Stomach (tissue), 9 donors: Measurements from ENCODE around the gene CIZ1. TPM values are rescaled to one million over a fixed set of nuclear protein-coding genes. Genes with fewer than 3 reads are reported as not detected.

Source experiments
- DNase-seq, 2 donors: peaks; one replicate each; pipeline versions ENCODE4 v3.0.0 to v3.0.0-alpha.2; 2013 to 2019
- H3K27ac ChIP-seq, 5 donors: fragments of 200-600 bp in 4 of 5; sonication (generic) in 4 of 5; one replicate each; pipeline ENCODE4 v1.5.1; 2013 to 2019; ENCODE audit warnings: mild to moderate bottlenecking in 1 of 5, moderate library complexity in 1 of 5
- H3K27me3 ChIP-seq, 3 donors: fragments of 200-600 bp; sonication (generic); one replicate each; pipeline ENCODE4 v1.5.1; 2017 to 2019; ENCODE audit warnings: mixed run types in 1 of 3
- H3K36me3 ChIP-seq, 4 donors: fragments of 200-600 bp; sonication (generic); 1 replicate in 3 of 4; 2 replicates in 1 of 4; pipeline ENCODE4 v1.5.1; 2016 to 2019
- H3K4me1 ChIP-seq, 4 donors: fragments of 200-600 bp; sonication (generic); one replicate each; pipeline ENCODE4 v1.5.1; 2016 to 2019
- H3K4me3 ChIP-seq, 4 donors: fragments of 200-600 bp; sonication (generic) in 3 of 4; one replicate each; pipeline ENCODE4 v1.5.1; 2016 to 2019; ENCODE audit warnings: mild to moderate bottlenecking in 1 of 4
- H3K9me3 ChIP-seq, 4 donors: fragments of 200-600 bp; sonication (generic); one replicate each; pipeline ENCODE4 v1.5.1; 2016 to 2019
- EP300 ChIP-seq: sonication (generic); formaldehyde crosslinking; IDR thresholded peaks from one replicate; pipeline ENCODE4 v1.6.1; 2017; ENCODE audit warnings: antibody characterized with exemption
- POLR2A ChIP-seq, 4 donors: fragments of 450-650 bp; IDR thresholded peaks; one replicate each; pipeline ENCODE4 v1.6.1; 2016; ENCODE audit warnings: antibody characterized with exemption in 4 of 4, control low read depth in 2 of 4, mild to moderate bottlenecking in 1 of 4, moderate library complexity in 1 of 4
- POLR2AphosphoS5 ChIP-seq, 3 donors: sonication (generic); formaldehyde crosslinking; IDR thresholded peaks; one replicate each; pipeline ENCODE4 v1.6.1; 2016; ENCODE audit warnings: antibody characterized with exemption in 3 of 3
- WGBS, 5 donors: extraction: QIAGEN DNeasy Blood & Tissue Kit in 3 of 5; methylation state at CpG; one replicate each; pipeline versions ENCODE4 v1.1.5 to v1.1.7; 2013 to 2018; 5-methylcytosine and 5-hydroxymethylcytosine counted together
- intact Hi-C: fragments of 100-400 bp; cut with DNase I; formaldehyde crosslinking; loops from one replicate; pipeline ENCODE4 v1.15.1; 2023; ENCODE audit warnings: low total_unique reads
- polyA plus RNA-seq, 3 donors: library from polyadenylated mRNA; stranded (reverse); fragments of 200-250 nt; gene quantifications; one replicate each; pipeline ENCODE4 v1.2.3, GENCODE V29; 2013
- total RNA-seq, 5 donors: library from RNA; depleted of rRNA; stranded (reverse); fragments of >200 nt; gene quantifications; one replicate each; pipeline versions ENCODE4 v1.1.0 to v1.2.3, GENCODE V29; 2014 to 2016
- TF ChIP-seq, protein P1 (sequence below), 7 experiments: fragments of 450-650 bp in 4 of 7; fragments of 200-600 bp in 3 of 7; sonication (generic) in 3 of 7; IDR thresholded peaks; one replicate each; pipeline ENCODE4 v1.5.1; 2016 to 2019; ENCODE audit warnings: antibody characterized with exemption in 7 of 7, control low read depth in 2 of 7, mild to moderate bottlenecking in 1 of 7
- donor health status: healthy with polysubstance abuse.
- donor health status: Bipolar disorder and iron deficiency.
- donor health status: healthy.

Gene CIZ1
- total and polyA plus RNA-seq, 8 donors: 15.2 to 217 (median 55.6) TPM

DNA sequence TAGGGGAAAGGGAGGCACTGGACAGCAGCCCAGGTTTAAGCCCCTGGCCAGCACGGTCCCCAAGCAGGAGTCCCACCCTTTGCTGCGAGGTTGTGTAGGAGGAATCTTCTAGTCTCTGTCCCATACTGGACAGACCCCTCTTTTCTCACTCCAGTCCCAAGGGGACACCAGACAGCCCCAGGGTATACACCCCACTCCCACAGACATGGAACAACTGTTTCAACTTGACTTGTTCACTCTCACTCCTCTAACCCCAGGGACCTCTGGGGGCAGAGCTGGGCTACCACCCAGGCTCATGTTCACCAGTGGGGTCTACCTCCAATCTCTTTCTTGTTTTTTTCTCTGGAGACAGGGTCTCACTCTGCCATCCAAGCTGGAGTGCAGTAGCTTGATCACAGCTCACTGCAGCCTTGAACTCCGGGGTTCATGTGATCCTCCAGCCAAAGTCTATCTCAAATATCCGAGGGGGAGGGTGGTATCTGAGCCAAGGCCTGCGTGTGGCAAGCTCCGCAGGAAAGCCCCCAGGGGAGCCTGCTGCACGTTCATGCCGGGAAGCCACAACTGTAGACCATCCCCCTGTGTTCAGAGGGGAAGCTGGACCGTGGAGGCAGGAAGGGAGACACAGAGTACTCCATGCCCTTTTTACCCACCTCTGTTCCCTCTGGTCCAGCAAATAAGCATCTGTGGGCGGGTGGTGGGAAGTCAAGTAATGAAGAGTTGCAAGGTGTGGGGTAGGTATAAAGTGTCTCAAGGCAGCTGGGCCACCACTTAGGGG is 65.6 kb downstream of the CIZ1 start:
- no peaks in the 10 kb centered on the region for H3K9me3 ChIP-seq
- H3K27me3 ChIP-seq: peaks cover 0 to under 1% (median 0%) of the 10 kb centered on the region in 3 donors
- intact Hi-C loops: no loop called here
- no peak for TF ChIP-seq POLR2A (IDR thresholded peaks at IDR 0.05)
- no peak for TF ChIP-seq EP300
- TF ChIP-seq, protein P1, sequence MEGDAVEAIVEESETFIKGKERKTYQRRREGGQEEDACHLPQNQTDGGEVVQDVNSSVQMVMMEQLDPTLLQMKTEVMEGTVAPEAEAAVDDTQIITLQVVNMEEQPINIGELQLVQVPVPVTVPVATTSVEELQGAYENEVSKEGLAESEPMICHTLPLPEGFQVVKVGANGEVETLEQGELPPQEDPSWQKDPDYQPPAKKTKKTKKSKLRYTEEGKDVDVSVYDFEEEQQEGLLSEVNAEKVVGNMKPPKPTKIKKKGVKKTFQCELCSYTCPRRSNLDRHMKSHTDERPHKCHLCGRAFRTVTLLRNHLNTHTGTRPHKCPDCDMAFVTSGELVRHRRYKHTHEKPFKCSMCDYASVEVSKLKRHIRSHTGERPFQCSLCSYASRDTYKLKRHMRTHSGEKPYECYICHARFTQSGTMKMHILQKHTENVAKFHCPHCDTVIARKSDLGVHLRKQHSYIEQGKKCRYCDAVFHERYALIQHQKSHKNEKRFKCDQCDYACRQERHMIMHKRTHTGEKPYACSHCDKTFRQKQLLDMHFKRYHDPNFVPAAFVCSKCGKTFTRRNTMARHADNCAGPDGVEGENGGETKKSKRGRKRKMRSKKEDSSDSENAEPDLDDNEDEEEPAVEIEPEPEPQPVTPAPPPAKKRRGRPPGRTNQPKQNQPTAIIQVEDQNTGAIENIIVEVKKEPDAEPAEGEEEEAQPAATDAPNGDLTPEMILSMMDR (IDR thresholded peaks at IDR 0.05): no peak
- TF ChIP-seq POLR2AphosphoS5 (IDR thresholded peaks at IDR 0.05): no peak
- peak overlapping the region in 3 of 4 donors; percentile 73 to 99 (median 95) for H3K4me3 ChIP-seq
- peak overlapping the region in 3 of 5 donors; percentile 16 to 97 (median 96) for H3K27ac ChIP-seq
- 43 to 56% (median 53%) methylated on average over 8 to 10 of the region's 10 CpGs for WGBS, 5 donors
- peaks cover 35 to 46% (median 44%) of the 10 kb centered on the region in 4 donors for H3K36me3 ChIP-seq
- DNase-seq: no peak
- H3K4me1 ChIP-seq: peaks cover 33 to 40% (median 38%) of the 10 kb centered on the region in 4 donors

DNA sequence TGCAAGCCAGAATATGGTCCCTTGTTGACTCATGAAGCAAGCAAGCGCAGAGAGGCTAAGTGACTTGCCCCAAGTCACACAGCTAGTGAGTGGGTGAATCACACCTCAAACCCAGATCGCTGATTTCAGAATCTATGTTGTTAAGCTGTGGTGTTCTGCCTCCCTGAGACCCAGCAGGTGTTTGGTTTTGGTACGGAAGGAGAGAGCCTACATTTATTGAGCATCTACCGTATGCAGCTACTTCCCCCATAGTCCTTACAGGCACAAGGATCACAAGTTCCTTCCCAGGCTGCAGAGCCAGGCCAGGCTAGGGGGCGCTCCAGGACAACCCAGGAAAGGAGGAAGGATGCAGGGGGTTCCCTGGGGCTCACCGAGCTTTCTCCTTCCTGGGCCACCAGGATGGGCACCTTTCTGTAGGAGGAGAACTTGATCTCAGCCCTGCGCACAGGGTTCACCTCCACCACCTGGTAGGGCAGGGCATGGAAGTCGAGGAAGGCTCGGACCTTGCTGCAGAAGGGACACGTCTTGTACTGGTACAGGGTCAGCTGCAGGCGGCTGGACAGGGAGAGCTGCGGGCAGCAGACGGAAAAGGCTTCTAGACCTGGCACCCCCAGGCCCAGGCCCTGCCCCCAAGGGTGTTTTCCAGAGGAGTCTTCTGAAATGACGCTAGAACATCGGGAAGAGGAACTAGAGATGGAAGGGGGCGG is 66.3 kb downstream of the CIZ1 start:
- Histone ChIP-seq H3K27ac (peak overlapping the region in 3 of 5 donors; percentile 16 to 96 (median 20)), H3K27me3 (no peaks in the 10 kb centered on the region), H3K36me3 (peaks cover 36 to 54% (median 51%) of the 10 kb centered on the region in 4 donors), H3K4me3 (peak overlapping the region in 2 of 4 donors; percentile 73 to 95), H3K4me1 (peaks cover 33 to 40% (median 38%) of the 10 kb centered on the region in 4 donors), H3K9me3 (no peaks in the 10 kb centered on the region)
- intact Hi-C loops: no loop called here
- TF ChIP-seq POLR2AphosphoS5 (IDR thresholded peaks at IDR 0.05): no peak
- TF ChIP-seq, protein P1 (IDR thresholded peaks at IDR 0.05): peak in 4 of 7 experiments; percentile 16 to 72 (median 30)
- 60 to 66% (median 62%) methylated on average over 7 to 16 of the region's 16 CpGs for WGBS, 5 donors
- DNase-seq: peak; percentile 82 to 85

DNA sequence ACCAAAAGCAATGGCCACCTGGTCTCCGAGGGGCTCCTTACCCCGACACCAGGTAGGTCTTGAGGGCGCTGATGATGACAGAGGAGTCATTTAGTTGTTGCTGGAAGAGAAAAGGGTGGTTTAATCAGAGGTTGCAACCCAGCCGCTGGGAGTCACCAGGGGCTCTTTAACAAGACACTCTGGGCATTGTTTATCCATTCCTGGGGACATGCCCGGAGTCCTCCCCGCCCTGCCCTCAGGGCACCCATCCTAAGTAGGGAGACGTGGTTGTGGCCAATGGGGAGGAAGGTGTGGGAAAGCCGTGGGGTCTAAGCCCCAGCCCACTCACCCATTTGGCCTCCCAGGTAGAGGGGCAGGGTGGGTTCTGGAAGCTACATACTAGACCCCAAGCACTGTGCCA is 66.9 kb downstream of the CIZ1 start:
- Histone ChIP-seq H3K27me3 (no peaks in the 10 kb centered on the region), H3K36me3 (peaks cover 36 to 56% (median 53%) of the 10 kb centered on the region in 4 donors)
- intact Hi-C loops: no loop called here

More for the DNA sequence above, 66.9 kb downstream of the CIZ1 start:
- no peak overlapping the region for H3K27ac ChIP-seq
- 81 to 89% (median 84%) methylated on average over 8 of the region's 8 CpGs for WGBS, 5 donors
- H3K4me1 ChIP-seq: peaks cover 30 to 36% (median 33%) of the 10 kb centered on the region in 4 donors
- DNase-seq: peak in 1 of 2 donors; percentile 17
- TF ChIP-seq EP300 (no peak), POLR2AphosphoS5 (IDR thresholded peaks at IDR 0.05) (no peak), POLR2A (IDR thresholded peaks at IDR 0.05) (no peak)
- TF ChIP-seq, protein P1 (IDR thresholded peaks at IDR 0.05): no peak
- no peaks in the 10 kb centered on the region for H3K9me3 ChIP-seq
- H3K4me3 ChIP-seq: no peak overlapping the region
